HCT116 (cell line): ENCODE results near the gene CHST14.

Experiments used
- POLR2A ChIP-seq: IDR thresholded peaks from 2 replicates; pipeline ENCODE4 v1.7.0; 2011; ENCODE audit warnings: borderline replicate concordance; ENCODE audit not compliant: insufficient read depth, insufficient read length; ENCODE audit errors: extremely low read depth
- TF ChIP-seq, protein P1 (sequence below), 3 experiments: fragments of 200-600 bp in 1 of 3; sonication (generic) in 1 of 3; IDR thresholded peaks in 2 of 3; conservative IDR thresholded peaks in 1 of 3; 2 replicates each; pipeline ENCODE4 v1.5.1; 2012 to 2017; ENCODE audit warnings: low read depth in 2 of 3, low read length in 2 of 3, antibody characterized with exemption in 1 of 3, borderline replicate concordance in 1 of 3, control low read depth in 1 of 3, mild to moderate bottlenecking in 1 of 3, mixed read lengths in 1 of 3, mixed run types in 1 of 3, moderate library complexity in 1 of 3; ENCODE audit not compliant: insufficient read depth in 1 of 3

DNA sequence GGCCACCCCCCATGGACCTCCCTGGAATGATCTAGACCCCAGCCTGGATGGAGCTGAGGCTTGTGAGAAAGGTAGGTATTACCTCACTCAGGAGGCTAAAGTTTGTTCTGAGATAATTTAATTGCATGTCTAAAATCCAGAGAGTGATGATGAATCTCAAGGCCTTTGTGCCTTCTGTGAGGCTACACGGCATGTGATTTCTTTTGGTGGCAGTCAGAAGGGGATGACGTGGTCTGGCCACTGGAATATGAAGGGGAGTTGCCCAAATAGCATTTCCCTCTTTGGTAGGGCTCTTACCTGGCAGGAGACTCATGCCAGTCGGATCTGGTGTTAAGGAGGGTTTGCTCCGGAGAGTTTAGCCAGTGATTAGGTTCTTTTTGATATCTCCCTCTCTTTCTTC lies 27.5 kb upstream of the CHST14 start:
- no peak for TF ChIP-seq POLR2A
- TF ChIP-seq, protein P1, sequence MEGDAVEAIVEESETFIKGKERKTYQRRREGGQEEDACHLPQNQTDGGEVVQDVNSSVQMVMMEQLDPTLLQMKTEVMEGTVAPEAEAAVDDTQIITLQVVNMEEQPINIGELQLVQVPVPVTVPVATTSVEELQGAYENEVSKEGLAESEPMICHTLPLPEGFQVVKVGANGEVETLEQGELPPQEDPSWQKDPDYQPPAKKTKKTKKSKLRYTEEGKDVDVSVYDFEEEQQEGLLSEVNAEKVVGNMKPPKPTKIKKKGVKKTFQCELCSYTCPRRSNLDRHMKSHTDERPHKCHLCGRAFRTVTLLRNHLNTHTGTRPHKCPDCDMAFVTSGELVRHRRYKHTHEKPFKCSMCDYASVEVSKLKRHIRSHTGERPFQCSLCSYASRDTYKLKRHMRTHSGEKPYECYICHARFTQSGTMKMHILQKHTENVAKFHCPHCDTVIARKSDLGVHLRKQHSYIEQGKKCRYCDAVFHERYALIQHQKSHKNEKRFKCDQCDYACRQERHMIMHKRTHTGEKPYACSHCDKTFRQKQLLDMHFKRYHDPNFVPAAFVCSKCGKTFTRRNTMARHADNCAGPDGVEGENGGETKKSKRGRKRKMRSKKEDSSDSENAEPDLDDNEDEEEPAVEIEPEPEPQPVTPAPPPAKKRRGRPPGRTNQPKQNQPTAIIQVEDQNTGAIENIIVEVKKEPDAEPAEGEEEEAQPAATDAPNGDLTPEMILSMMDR (IDR thresholded peaks at IDR 0.05 in 2 of 3, conservative IDR thresholded peaks at IDR 0.05 in 1 of 3; ENCODE audit: borderline replicate concordance in 1 of 3, insufficient read depth in 1 of 3, low read depth in 2 of 3, low read length in 2 of 3), result no peak
